Subcutaneous adipose tissue (tissue), 4 donors: ENCODE measurements around the gene CYB5R3. TPM values are rescaled to one million over a fixed set of nuclear protein-coding genes. Genes with fewer than 3 reads are reported as not detected.

Experiments
- CTCF ChIP-seq: fragments of 450-650 bp; IDR thresholded peaks from one replicate; pipeline ENCODE4 v1.5.1; 2016; ENCODE audit warnings: low read depth, mild to moderate bottlenecking, control low read depth, antibody characterized with exemption, moderate library complexity
- total RNA-seq, 4 donors: library from RNA; depleted of rRNA; stranded (reverse); fragments of >200 nt; gene quantifications; one replicate each; pipeline ENCODE4 v1.1.0, GENCODE V29; 2016

The CYB5R3 gene
- total RNA-seq, 4 donors from 2014 or later, result 131 to 381 (median 222) TPM

- no peak for TF ChIP-seq CTCF
These were observed 25.9 kb downstream of the CYB5R3 start for GRCh38 chr22:42623301-42623751.

GRCh38 chr22:42622061-42622710 is 27.0 kb downstream of the CYB5R3 start:
- no peak for TF ChIP-seq CTCF

GRCh38 chr22:42621505-42622002 is 27.6 kb downstream of the CYB5R3 start:
- no peak for TF ChIP-seq CTCF

GRCh38 chr22:42620084-42620483 is 29.1 kb downstream of the CYB5R3 start:
- TF ChIP-seq CTCF, result no peak

- TF ChIP-seq CTCF, result no peak
These were observed 29.7 kb downstream of the CYB5R3 start for GRCh38 chr22:42619261-42620063.

GRCh38 chr22:42617155-42617983 is 31.8 kb downstream of the CYB5R3 start:
- TF ChIP-seq CTCF, result no peak
